Right lobe of liver (tissue), 6 donors: ENCODE measurements around the gene ABCF1. TPM values are rescaled to one million over a fixed set of nuclear protein-coding genes. Genes with fewer than 3 reads are reported as not detected.
"Not testable (repeated sequence)": the region's sequence is repeated elsewhere in the genome, so short reads cannot be mapped to it uniquely, and the experiment has no call there.

Experiments used
- ATAC-seq, 4 donors: fragments of 200-7000 bp; cut with Tn5 transposase; one replicate each; pipeline ENCODE4 v1.9.1; 2020; ENCODE audit warnings: mild to moderate bottlenecking in 4 of 4, moderate library complexity in 4 of 4
- DNase-seq, 3 donors: peaks; one replicate each; pipeline ENCODE4 v3.0.0-alpha.2; 2020
- H3K27ac ChIP-seq, 3 donors: fragments of 200-600 bp; one replicate each; pipeline ENCODE4 v1.8.0; 2022
- H3K27me3 ChIP-seq, 2 donors: fragments of 200-600 bp; one replicate each; pipeline ENCODE4 v1.8.0; 2022
- H3K36me3 ChIP-seq, 4 donors: fragments of 200-600 bp; sonication (generic) in 1 of 4; one replicate each; pipeline versions ENCODE4 v1.5.1 to v1.8.0; 2017 to 2022; ENCODE audit warnings: control low read depth in 1 of 4
- H3K4me1 ChIP-seq, 4 donors: fragments of 200-600 bp; sonication (generic) in 1 of 4; one replicate each; pipeline versions ENCODE4 v1.5.1 to v1.8.0; 2017 to 2022; ENCODE audit warnings: control low read depth in 1 of 4
- H3K4me3 ChIP-seq, 3 donors: fragments of 200-600 bp; one replicate each; pipeline ENCODE4 v1.8.0; 2022
- H3K9me3 ChIP-seq, 4 donors: fragments of 200-600 bp; sonication (generic) in 1 of 4; one replicate each; pipeline versions ENCODE4 v1.5.1 to v1.8.0; 2017 to 2022; ENCODE audit warnings: control low read depth in 1 of 4
- POLR2A ChIP-seq: fragments of 450-650 bp; IDR thresholded peaks from one replicate; pipeline ENCODE4 v1.6.1; 2017; ENCODE audit warnings: antibody characterized with exemption, mild to moderate bottlenecking
- WGBS: methylation state at CpG from one replicate; pipeline ENCODE4 v1.1.6; 2018; ENCODE audit warnings: low coverage, low lambda C conversion rate; ENCODE audit not compliant: insufficient coverage; ENCODE audit errors: missing lambda C conversion rate; 5-methylcytosine and 5-hydroxymethylcytosine counted together
- intact Hi-C, 2 donors: fragments of 100-400 bp; cut with DNase I; formaldehyde crosslinking; loops; one replicate each; pipeline versions ENCODE4 v1.11.2 to v1.14.1; 2022
- long read RNA-seq: library from polyadenylated mRNA; unstranded; transcript quantifications from one replicate; pipeline ENCODE4 v2.0.0, GENCODE V29; 2019
- total RNA-seq, 6 experiments: library from RNA; depleted of rRNA in 2 of 6; stranded (reverse); fragments of >200 nt in 2 of 6; fragmentation: NEBNext Ultra II Directional in 3 of 6; extraction: Animal tissue kit (Norgen Biotek cat#: 25700) in 3 of 6; gene quantifications; one replicate each; pipeline versions ENCODE4 v1.1.0 to v1.2.4, GENCODE V29; 2016 to 2023
- TF ChIP-seq, protein P1 (sequence below), 4 donors: fragments of 200-600 bp in 3 of 4; fragments of 450-650 bp in 1 of 4; IDR thresholded peaks; one replicate each; pipeline versions ENCODE4 v1.5.1 to v1.8.0; 2016 to 2022; ENCODE audit warnings: antibody characterized with exemption in 4 of 4, mild to moderate bottlenecking in 2 of 4
- donor health status: DM: no; HTN: yes; CAD: no.
- donor health status: DM: no; HTN: no; CAD: no.
- donor health status: DM: no; HTN: no; CAD: no.
- donor health status: DM: no; HTN: yes; CAD: no.
- donor health status: DM: no; HTN: yes; CAD: no.

ABCF1 gene
- total RNA-seq: 10 to 100 TPM; 23.3 to 35.2 (median 26.8) TPM
- long read RNA-seq, partial matches to known transcripts: 4 of 7 reads
- long read RNA-seq, other reads (novel, unspliced or antisense): 3 of 7 reads

DNA sequence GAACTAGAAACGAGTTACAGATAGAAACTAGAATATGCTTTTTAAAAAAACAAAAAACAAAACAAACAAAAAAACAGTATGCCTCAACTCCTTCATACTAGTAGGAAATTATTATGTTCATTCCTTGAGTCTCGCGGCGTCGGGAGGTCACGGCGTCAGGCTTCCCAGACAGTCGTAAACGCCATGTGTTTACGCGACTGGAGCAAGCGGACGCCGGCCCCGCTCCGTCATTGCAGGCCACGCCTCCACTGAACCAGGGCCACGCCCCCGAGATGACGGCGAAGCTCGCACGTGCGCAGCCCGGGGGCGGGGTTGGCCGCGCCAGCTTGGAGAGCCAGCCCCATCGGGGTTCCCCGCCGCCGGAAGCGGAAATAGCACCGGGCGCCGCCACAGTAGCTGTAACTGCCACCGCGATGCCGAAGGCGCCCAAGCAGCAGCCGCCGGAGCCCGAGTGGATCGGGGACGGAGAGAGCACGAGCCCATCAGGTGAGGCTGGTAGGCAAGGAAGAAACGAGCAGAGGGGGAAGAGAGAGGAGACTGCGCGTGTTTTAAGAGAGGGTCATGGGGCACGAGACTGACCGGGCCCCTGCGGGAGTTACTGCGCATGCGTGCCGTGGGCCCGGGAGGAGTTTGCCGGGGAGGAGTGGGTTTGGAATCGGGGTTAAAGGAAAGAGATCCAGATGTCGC lies at the start of gene ABCF1:
ABCF1 (plus strand) TSS at position 368 of the 687 bp plus-strand sequence; CDS start at position 414, 46 bp downstream.
- no peaks in the 10 kb centered on the region for H3K27me3 ChIP-seq
- ATAC-seq (peak; percentile 98 to 99 (median 98)), DNase-seq (peak; percentile 99 to 100 (median 99))
- TF ChIP-seq, protein P1, sequence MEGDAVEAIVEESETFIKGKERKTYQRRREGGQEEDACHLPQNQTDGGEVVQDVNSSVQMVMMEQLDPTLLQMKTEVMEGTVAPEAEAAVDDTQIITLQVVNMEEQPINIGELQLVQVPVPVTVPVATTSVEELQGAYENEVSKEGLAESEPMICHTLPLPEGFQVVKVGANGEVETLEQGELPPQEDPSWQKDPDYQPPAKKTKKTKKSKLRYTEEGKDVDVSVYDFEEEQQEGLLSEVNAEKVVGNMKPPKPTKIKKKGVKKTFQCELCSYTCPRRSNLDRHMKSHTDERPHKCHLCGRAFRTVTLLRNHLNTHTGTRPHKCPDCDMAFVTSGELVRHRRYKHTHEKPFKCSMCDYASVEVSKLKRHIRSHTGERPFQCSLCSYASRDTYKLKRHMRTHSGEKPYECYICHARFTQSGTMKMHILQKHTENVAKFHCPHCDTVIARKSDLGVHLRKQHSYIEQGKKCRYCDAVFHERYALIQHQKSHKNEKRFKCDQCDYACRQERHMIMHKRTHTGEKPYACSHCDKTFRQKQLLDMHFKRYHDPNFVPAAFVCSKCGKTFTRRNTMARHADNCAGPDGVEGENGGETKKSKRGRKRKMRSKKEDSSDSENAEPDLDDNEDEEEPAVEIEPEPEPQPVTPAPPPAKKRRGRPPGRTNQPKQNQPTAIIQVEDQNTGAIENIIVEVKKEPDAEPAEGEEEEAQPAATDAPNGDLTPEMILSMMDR (IDR thresholded peaks at IDR 0.05): no peak
- TF ChIP-seq POLR2A: peak; percentile 69
- H3K27ac ChIP-seq: peak within 1 kb of the TSS; percentile 83 to 92 (median 89)
- under 1% methylated on average over 41 of the region's 59 CpGs for WGBS
- intact Hi-C loops: no loop called here
- H3K36me3 ChIP-seq: no peaks in the 10 kb centered on the region
- H3K4me3 ChIP-seq: peak within 1 kb of the TSS; percentile 77 to 94 (median 85)
- H3K9me3 ChIP-seq: no peaks in the 10 kb centered on the region
- H3K4me1 ChIP-seq: peaks cover 0 to 33% (median 12%) of the 10 kb centered on the region in 4 donors

DNA sequence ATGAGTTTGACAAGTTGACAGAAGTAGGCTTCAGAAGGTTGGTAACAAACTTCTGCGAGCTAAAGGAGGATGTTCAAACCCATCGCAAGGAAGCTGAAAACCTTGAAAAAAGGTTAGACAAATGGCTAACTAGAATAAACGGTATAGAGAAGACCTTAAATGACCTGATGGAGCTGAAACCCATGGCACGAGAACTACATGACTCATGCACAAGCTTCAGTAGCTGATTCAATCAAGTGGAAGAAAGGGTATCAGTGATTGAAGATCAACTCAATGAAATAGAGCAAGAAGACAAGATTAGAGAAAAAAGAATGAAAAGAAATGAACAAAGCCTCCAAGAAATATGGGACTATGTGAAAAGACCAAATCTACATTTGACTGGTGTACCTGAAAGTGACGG lies 49.3 kb upstream of the ABCF1 start:
- H3K27ac ChIP-seq, DNase-seq, H3K4me1 ChIP-seq, H3K36me3 ChIP-seq, H3K4me3 ChIP-seq, intact Hi-C loops, H3K27me3 ChIP-seq, H3K9me3 ChIP-seq, ATAC-seq: not testable (repeated sequence)
- 83% methylated on average over 4 of the region's 5 CpGs for WGBS

DNA sequence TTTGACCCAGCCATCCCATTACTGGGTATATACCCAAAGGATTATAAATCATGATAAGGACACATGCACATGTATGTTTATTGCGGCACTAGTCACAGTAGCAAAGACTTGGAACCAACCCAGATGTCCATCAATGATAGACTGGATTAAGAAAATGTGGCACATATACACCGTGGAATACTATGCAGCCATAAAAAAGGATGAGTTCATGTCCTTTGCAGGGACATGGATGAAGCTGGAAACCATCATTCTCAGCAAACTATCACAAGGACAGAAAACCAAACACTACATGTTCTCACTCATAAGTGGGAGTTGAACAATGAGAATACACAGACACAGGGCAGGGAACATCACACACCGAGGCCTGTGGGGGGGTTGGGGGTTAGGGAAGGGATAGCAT lies 44.8 kb upstream of the ABCF1 start:
- H3K27me3 ChIP-seq, DNase-seq, intact Hi-C loops, H3K4me3 ChIP-seq, H3K36me3 ChIP-seq, H3K9me3 ChIP-seq, H3K27ac ChIP-seq, ATAC-seq: not testable (repeated sequence)
- peaks cover 0 to 26% (median 2%) of the 10 kb centered on the region in 4 donors for H3K4me1 ChIP-seq
- WGBS: 100% methylated on average over 2 of the region's 3 CpGs

DNA sequence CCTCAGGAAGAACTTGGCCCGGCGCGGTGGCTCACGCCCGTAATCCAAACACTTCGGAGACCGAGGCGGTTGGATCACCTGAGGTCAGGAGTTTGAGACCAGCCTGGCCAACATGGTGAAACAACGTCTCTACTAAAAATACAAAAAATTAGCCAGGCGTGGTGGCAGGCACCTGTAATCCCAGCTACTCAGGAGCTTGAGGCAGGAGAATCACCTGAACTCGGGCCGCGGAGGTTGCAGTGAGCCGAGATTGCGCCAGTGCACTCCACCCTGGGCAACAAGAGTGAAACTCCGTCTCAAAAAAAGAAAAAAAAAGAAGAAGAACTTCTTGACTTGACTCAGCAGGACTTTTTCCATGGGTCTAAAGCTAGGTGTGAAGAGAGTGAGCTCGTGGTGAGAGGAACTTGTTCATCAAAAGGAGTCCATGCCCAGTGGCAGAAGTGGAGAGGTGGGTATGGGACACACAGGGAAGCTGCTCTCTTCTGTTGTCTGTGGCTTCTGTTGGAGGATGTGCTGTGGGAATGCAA lies 41.8 kb upstream of the ABCF1 start:
- H3K36me3 ChIP-seq, H3K27me3 ChIP-seq, H3K9me3 ChIP-seq, ATAC-seq, intact Hi-C loops, DNase-seq, H3K4me3 ChIP-seq: not testable (repeated sequence)
- 74% methylated on average over 17 of the region's 17 CpGs for WGBS
- H3K27ac ChIP-seq: peak overlapping the region; percentile 34 to 80 (median 59)
- peaks cover 0 to 31% (median 2%) of the 10 kb centered on the region in 4 donors for H3K4me1 ChIP-seq

DNA sequence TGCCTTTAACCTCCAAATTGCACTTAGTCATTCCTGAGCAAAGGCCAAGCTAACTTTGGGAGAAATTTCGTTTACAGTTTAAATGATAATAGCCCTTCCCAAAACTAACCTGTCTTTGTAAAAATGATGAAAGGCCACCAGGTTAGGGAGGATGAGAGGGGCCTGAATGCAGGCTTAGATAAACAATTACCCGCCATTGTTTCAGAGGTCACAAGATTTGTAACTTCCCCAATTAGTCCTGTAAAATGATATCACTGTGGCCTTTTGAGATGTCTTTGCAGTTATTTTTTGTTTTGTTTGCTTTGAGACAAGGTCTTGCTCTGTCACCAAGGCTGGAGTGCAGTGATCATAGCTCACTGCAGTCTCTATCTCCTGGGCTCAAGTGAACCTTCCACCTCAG lies 41.2 kb upstream of the ABCF1 start:
- 25% methylated on average over 2 of the region's 2 CpGs for WGBS
- Histone ChIP-seq H3K4me3 (no peak overlapping the region), H3K9me3 (no peaks in the 10 kb centered on the region), H3K36me3 (no peaks in the 10 kb centered on the region), H3K27me3 (no peaks in the 10 kb centered on the region), H3K4me1 (peaks cover 0 to 31% (median 2%) of the 10 kb centered on the region in 4 donors), H3K27ac (peak overlapping the region; percentile 34 to 80 (median 59))
- ATAC-seq: peak in 1 of 4 donors; percentile 3
- no peak for DNase-seq
- intact Hi-C loops: no loop called here
- no peak for TF ChIP-seq POLR2A
- TF ChIP-seq, protein P1 (IDR thresholded peaks at IDR 0.05): no peak
